K562 (cell line): ENCODE measurements around the gene RALB. TPM values are rescaled to one million over a fixed set of nuclear protein-coding genes. Genes with fewer than 3 reads are reported as not detected.

Experiments used
- BCL6 ChIP-seq: fragments of 250-450 bp; sonication (Bioruptor Pico); IDR thresholded peaks from 2 replicates; pipeline ENCODE4 v1.4.0; 2020
- CCNT2 ChIP-seq: IDR thresholded peaks from 2 replicates; pipeline ENCODE4 v1.6.1; 2011; ENCODE audit warnings: borderline replicate concordance, low read depth, mild to moderate bottlenecking, moderate library complexity, mixed read lengths, low read length; ENCODE audit not compliant: insufficient read length; ENCODE audit errors: extremely low read depth
- ETV5 ChIP-seq: sonication (generic); formaldehyde crosslinking; IDR thresholded peaks from 2 replicates; pipeline ENCODE4 v1.4.0; 2020; ENCODE audit warnings: low read depth, mild to moderate bottlenecking, missing genetic modification reagents
- FOXJ2 ChIP-seq: fragments of 200-800 bp; sonication (Bioruptor generic); IDR thresholded peaks from 2 replicates; pipeline ENCODE4 v1.6.1; 2016; ENCODE audit warnings: missing genetic modification characterization, missing compliant biosample characterization
- GABPA ChIP-seq: fragments of 200-800 bp; sonication (Bioruptor generic); conservative IDR thresholded peaks from 2 replicates; pipeline ENCODE4 v1.6.1; 2016; ENCODE audit warnings: low read depth, missing genetic modification characterization, missing compliant biosample characterization
- KDM5B ChIP-seq: fragments of 200-600 bp; sonication (generic); IDR thresholded peaks from 2 replicates; pipeline ENCODE4 v1.6.1; 2012; ENCODE audit warnings: low read depth, mild to moderate bottlenecking, moderate library complexity, low read length, control low read depth, inconsistent platforms; ENCODE audit not compliant: insufficient replicate concordance
- MYBL2 ChIP-seq, 2 experiments: fragments of 450-650 bp in 1 of 2; sonication (generic) in 1 of 2; formaldehyde crosslinking in 1 of 2; IDR thresholded peaks; 2 replicates each; pipeline versions ENCODE4 v1.6.1 to v1.8.1; 2017 to 2022; ENCODE audit warnings: borderline replicate concordance in 1 of 2, inconsistent platforms in 1 of 2, low read depth in 1 of 2, mild to moderate bottlenecking in 1 of 2, missing genetic modification reagents in 1 of 2, moderate library complexity in 1 of 2
- NELFE ChIP-seq: IDR thresholded peaks from 2 replicates; pipeline ENCODE4 v1.6.1; 2011; ENCODE audit warnings: mild to moderate bottlenecking; ENCODE audit not compliant: insufficient read depth, insufficient read length
- NR2F6 ChIP-seq: fragments of 450-650 bp; formaldehyde crosslinking; IDR thresholded peaks from 2 replicates; pipeline ENCODE4 v1.4.0; 2020; ENCODE audit warnings: mild to moderate bottlenecking
- POLR2H ChIP-seq: IDR thresholded peaks from 2 replicates; pipeline ENCODE4 v1.6.1; 2016; ENCODE audit warnings: missing genetic modification characterization, low read depth, mild to moderate bottlenecking, control low read depth, missing compliant biosample characterization, moderate library complexity
- RBM15 ChIP-seq: fragments of 200-400 bp; formaldehyde crosslinking; IDR thresholded peaks from 2 replicates; pipeline ENCODE4 v1.6.1; 2018; ENCODE audit warnings: mild to moderate bottlenecking, low read length, moderate library complexity; ENCODE audit not compliant: insufficient read depth
- RFX1 ChIP-seq: fragments of 450-650 bp; IDR thresholded peaks from 2 replicates; pipeline ENCODE4 v1.6.1; 2016; ENCODE audit warnings: mild to moderate bottlenecking, moderate library complexity
- TBP ChIP-seq: optimal IDR thresholded peaks from 2 replicates; pipeline ENCODE3; 2011; ENCODE audit warnings: low read depth, low read length, improper control_type of control experiment
- TCF3 ChIP-seq: sonication (generic); formaldehyde crosslinking; IDR thresholded peaks from 2 replicates; pipeline ENCODE4 v1.4.0; 2020; ENCODE audit warnings: mild to moderate bottlenecking, missing genetic modification reagents
- TFAP4 ChIP-seq: sonication (generic); formaldehyde crosslinking; IDR thresholded peaks from 2 replicates; pipeline ENCODE4 v1.8.0; 2022; ENCODE audit warnings: missing genetic modification reagents, mild to moderate bottlenecking, moderate library complexity, borderline replicate concordance
- TGIF2 ChIP-seq: sonication (generic); formaldehyde crosslinking; IDR thresholded peaks from 2 replicates; pipeline ENCODE4 v1.8.1; 2022; ENCODE audit warnings: mild to moderate bottlenecking, missing genetic modification reagents, moderate library complexity
- ZNF263 ChIP-seq: sonication (generic); formaldehyde crosslinking; IDR thresholded peaks from 2 replicates; pipeline ENCODE4 v1.8.0; 2022; ENCODE audit warnings: mild to moderate bottlenecking, missing genetic modification reagents, borderline replicate concordance
- ZNF395 ChIP-seq: fragments of 200-800 bp; sonication (Bioruptor generic); IDR thresholded peaks from 2 replicates; pipeline ENCODE4 v1.6.1; 2017; ENCODE audit warnings: missing genetic modification characterization, missing compliant biosample characterization
- polyA plus RNA-seq, 8 experiments: library from polyadenylated mRNA; depleted of rRNA in 4 of 8; stranded (reverse) in 5 of 8; unstranded in 3 of 8; fragments of >200 nt; fragmentation: Nextera tagmentation in 2 of 8; fragmentation: Illumina TruSeq in 1 of 8; extraction: Ambion mirVana in 2 of 8; extraction: Trizol in 1 of 8; gene quantifications; 2 replicates each; pipeline versions ENCODE4 v1.2.1 to v1.2.3, GENCODE V29; 2011 to 2014; ENCODE audit warnings: inconsistent platforms in 1 of 8, missing spikeins in 1 of 8
- total RNA-seq, 7 experiments: library from RNA; depleted of rRNA in 6 of 7; stranded (reverse); fragments of >200 nt in 6 of 7; fragmentation: Illumina TruSeq in 2 of 7; extraction: Trizol in 2 of 7; gene quantifications; 2 replicates each; pipeline versions ENCODE4 v1.2.1 to v1.2.3, GENCODE V29; 2011 to 2021; ENCODE audit warnings: low replicate concordance in 1 of 7
- TF ChIP-seq, protein P1 (sequence below): fragments of 450-650 bp; IDR thresholded peaks from one replicate; pipeline ENCODE4 v1.6.1; 2018; ENCODE audit warnings: mild to moderate bottlenecking, moderate library complexity; ENCODE audit not compliant: partially characterized antibody
- TF ChIP-seq, protein P2 (sequence below): IDR thresholded peaks from 2 replicates; pipeline ENCODE4 v1.6.1; 2011; ENCODE audit warnings: borderline replicate concordance, low read depth, mild to moderate bottlenecking, moderate library complexity, low read length; ENCODE audit not compliant: insufficient read depth, poor library complexity, severe bottlenecking

The RALB gene
- total and polyA plus RNA-seq, 9 of the 15 experiments (the other 6 are each of a cell fraction or from before 2014, with no cell fraction given), result 14.8 to 65.6 (median 38.4) TPM

DNA sequence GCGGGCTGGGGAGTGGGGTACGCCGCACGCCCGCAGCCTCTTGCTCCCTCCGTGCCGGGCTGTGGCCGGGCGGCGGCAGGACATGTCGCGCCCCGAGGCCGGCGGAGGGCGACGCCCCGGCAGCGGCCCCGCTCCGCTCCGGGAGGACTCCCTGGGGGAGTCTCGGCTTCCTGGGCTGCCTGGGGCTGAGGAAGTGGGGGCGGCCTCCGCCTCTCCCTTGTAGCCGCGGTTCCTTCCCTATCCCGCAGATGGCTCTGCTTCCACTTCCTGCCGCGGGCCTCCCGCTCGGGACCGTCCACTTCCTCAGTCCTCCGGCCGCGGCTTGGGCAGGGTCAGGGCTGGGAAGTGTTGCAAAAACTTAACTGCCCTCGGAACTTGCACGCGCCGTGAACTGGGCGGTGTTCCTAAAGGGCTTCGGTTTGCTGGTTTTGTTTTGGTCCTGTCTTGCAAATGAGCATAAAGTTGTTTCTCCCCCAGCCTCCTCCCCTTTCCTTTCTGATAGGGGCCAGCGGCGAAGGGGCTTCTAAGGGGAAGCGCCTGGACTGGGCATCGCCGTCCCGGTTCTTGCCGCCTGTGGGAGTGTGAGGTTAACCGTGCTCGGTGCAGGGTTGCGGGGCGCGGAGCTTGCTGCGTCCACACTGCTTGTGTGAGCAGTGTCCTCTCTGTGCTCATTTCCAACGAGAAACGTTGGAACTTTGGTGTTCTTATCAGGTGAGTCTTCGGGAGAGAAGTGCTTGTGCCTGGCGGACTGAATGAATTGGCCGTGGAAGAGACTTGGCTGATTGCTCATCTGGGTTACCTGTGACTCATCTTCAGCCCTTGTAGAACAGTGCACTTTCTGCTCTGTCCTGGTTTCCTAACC, 600 bp downstream of the RALB start (continued):
- TF ChIP-seq TCF3 (CRISPR knock-in tag) (peak; percentile 5; the same call in 1 of the 2 replicates), TBP (peak; percentile 57), RBM15 (no peak), FOXJ2 (tag) (no peak), NELFE (no peak), MYBL2 (IDR thresholded peaks at IDR 0.05; ENCODE audit: low read depth) (no peak), MYBL2 (CRISPR knock-in tag; IDR thresholded peaks at IDR 0.05; ENCODE audit: borderline replicate concordance) (no peak), RFX1 (no peak), KDM5B (peak; percentile 73), ZNF263 (CRISPR knock-in tag) (peak; percentile 96), ZNF395 (CRISPR knock-in tag) (0 out of 2 replicates have a peak, but pooled peaks have one; percentile 43), TFAP4 (peak; percentile 35; the same call in 1 of the 2 replicates), ETV5 (CRISPR knock-in tag) (peak; percentile 95), BCL6 (CRISPR knock-in tag) (no peak), NR2F6 (CRISPR knock-in tag) (no peak), TGIF2 (no peak), POLR2H (0 out of 2 replicates have a peak, but pooled peaks have one; percentile 10), GABPA (tag) (peak; percentile 91), CCNT2 (peak; percentile 61)
- TF ChIP-seq, protein P1, sequence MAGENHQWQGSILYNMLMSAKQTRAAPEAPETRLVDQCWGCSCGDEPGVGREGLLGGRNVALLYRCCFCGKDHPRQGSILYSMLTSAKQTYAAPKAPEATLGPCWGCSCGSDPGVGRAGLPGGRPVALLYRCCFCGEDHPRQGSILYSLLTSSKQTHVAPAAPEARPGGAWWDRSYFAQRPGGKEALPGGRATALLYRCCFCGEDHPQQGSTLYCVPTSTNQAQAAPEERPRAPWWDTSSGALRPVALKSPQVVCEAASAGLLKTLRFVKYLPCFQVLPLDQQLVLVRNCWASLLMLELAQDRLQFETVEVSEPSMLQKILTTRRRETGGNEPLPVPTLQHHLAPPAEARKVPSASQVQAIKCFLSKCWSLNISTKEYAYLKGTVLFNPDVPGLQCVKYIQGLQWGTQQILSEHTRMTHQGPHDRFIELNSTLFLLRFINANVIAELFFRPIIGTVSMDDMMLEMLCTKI, result no peak
- TF ChIP-seq, protein P2, sequence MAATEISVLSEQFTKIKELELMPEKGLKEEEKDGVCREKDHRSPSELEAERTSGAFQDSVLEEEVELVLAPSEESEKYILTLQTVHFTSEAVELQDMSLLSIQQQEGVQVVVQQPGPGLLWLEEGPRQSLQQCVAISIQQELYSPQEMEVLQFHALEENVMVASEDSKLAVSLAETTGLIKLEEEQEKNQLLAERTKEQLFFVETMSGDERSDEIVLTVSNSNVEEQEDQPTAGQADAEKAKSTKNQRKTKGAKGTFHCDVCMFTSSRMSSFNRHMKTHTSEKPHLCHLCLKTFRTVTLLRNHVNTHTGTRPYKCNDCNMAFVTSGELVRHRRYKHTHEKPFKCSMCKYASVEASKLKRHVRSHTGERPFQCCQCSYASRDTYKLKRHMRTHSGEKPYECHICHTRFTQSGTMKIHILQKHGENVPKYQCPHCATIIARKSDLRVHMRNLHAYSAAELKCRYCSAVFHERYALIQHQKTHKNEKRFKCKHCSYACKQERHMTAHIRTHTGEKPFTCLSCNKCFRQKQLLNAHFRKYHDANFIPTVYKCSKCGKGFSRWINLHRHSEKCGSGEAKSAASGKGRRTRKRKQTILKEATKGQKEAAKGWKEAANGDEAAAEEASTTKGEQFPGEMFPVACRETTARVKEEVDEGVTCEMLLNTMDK, result peak; percentile 87
